ENCODE data around the gene ZNF407.

DNA sequence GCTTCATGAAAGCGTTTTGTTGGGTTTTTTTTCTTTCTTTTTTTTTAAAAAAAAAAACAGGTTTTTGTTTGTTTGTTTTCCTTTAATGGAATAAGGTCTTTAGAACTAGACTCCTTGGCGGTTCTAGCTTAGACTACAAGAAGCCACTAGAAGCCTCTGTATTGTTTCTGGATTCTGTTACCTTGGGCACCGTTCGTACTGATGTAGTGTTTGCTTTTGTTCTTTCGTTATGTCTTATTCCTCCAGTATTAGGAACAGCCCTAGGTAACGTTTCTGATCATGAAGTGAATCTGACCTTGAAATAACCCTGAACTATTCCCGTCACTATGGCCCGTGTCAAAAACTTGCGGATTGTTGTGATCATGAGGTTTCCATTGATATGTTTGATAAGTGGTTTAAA, 446.6 kb downstream of the ZNF407 start:
- TF ChIP-seq SUZ12 (IDR thresholded peaks at IDR 0.05; ENCODE audit: extremely low read depth, insufficient read depth, insufficient read length) = no peak
- TF ChIP-seq YY1 (IDR thresholded peaks at IDR 0.05; ENCODE audit: insufficient read depth, insufficient read length) = no peak

All from NT2/D1 (cell line).